ENCODE results near the gene HPDL. TPM values are rescaled to one million over a fixed set of nuclear protein-coding genes. Genes with fewer than 3 reads are reported as not detected.
"Not testable (repeated sequence)": the region's sequence is repeated elsewhere in the genome, so short reads cannot be mapped to it uniquely, and the experiment has no call there.

The HPDL gene
- total RNA-seq, result 1 to 10 TPM; 2.1 to 8.8 (median 7.4) TPM
- long read RNA-seq, donor 1, partial matches to known transcripts, result 0 of 2 reads
- long read RNA-seq, donor 1, other reads (novel, unspliced or antisense), result 0 of 2 reads
- long read RNA-seq, donor 2, partial matches to known transcripts, result 0 of 2 reads
- long read RNA-seq, donor 2, other reads (novel, unspliced or antisense), result 0 of 2 reads

DNA sequence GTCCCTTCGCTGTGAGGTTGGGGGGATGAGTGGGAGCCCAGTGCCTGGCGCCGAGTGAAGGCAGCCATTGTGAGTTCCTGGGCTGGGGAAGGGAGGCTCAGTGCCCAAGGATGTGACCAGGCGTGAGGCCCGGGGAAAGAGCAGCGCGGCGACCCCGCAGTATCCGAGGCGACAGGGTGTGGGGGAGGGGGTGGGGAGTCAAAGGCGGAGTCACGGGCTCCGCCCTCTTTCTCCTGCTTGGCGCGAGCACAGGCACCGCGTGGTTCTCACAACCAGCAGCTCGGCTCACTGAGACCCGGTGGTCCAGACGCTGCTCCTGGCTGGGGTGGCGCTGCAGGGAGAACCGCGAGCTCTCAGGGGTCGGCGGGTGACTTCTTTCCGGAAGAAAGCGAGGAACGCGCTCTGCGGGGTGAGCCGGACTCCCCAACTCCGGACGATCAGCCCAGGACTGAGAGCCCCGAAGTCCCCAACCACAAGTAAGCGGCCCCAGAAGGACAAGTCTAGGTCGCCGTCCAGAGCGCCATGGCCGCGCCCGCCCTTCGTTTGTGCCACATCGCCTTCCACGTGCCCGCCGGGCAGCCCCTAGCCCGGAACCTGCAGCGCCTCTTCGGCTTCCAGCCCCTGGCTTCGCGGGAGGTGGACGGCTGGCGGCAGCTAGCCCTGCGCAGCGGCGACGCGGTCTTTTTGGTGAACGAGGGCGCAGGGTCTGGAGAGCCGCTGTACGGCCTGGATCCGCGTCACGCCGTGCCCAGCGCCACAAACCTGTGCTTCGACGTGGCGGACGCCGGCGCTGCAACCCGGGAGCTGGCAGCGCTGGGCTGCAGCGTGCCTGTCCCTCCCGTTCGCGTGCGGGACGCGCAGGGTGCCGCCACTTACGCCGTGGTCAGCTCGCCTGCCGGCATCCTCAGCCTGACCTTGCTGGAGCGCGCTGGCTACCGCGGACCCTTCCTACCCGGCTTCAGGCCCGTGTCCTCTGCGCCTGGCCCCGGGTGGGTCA is at the start of gene HPDL:
TSS of gene HPDL (plus strand) at position 269 of the 997 bp plus-strand sequence. CDS start at position 523, 254 bp downstream.
- peak; percentile 83 for ATAC-seq
- intact Hi-C loops (cut with DNase I, micrococcal nuclease), result no loop called here

DNA sequence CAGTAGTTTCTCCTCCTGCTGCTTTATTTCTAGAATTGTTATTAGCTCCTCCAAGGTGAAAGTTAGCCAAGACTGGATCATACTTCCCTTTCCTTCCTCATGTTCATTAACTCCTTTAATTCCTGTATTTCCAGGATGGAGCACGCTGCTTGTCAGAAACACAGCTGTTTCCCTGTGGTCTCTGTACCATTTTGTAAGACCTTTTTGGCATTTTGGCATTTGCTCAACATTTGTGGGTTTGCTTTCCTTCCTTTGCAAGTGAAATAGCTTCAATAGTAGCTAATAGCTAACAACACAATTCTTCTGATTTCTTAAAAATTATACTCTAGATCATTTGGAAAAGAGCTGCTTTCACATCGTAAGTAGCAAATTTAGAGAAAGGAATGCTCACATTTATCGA is 44.3 kb upstream of the HPDL start:
- Histone ChIP-seq H3K4me3 (no peak overlapping the region), H3K9me3 (no peaks in the 10 kb centered on the region), H3K4me1 (ENCODE audit: low read depth) (no peaks in the 10 kb centered on the region), H3K36me3 (ENCODE audit: low read depth) (no peaks in the 10 kb centered on the region)
- DNase-seq (no peak), ATAC-seq (no peak)
- TF ChIP-seq, protein P1, sequence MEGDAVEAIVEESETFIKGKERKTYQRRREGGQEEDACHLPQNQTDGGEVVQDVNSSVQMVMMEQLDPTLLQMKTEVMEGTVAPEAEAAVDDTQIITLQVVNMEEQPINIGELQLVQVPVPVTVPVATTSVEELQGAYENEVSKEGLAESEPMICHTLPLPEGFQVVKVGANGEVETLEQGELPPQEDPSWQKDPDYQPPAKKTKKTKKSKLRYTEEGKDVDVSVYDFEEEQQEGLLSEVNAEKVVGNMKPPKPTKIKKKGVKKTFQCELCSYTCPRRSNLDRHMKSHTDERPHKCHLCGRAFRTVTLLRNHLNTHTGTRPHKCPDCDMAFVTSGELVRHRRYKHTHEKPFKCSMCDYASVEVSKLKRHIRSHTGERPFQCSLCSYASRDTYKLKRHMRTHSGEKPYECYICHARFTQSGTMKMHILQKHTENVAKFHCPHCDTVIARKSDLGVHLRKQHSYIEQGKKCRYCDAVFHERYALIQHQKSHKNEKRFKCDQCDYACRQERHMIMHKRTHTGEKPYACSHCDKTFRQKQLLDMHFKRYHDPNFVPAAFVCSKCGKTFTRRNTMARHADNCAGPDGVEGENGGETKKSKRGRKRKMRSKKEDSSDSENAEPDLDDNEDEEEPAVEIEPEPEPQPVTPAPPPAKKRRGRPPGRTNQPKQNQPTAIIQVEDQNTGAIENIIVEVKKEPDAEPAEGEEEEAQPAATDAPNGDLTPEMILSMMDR (IDR thresholded peaks at IDR 0.05), result no peak
- intact Hi-C loops (cut with DNase I, micrococcal nuclease), result no loop called here

More for the DNA sequence above, at the start of gene HPDL:
- H3K36me3 ChIP-seq (ENCODE audit: low read depth), result no peaks in the 10 kb centered on the region
- H3K9me3 ChIP-seq, result no peaks in the 10 kb centered on the region
- H3K4me3 ChIP-seq, result peak within 1 kb of the TSS; percentile 24
- peak; percentile 81 to 83 (median 82) for DNase-seq
- TF ChIP-seq, protein P1 (IDR thresholded peaks at IDR 0.05), result no peak
- H3K4me1 ChIP-seq (ENCODE audit: low read depth), result peaks cover 23% of the 10 kb centered on the region

DNA sequence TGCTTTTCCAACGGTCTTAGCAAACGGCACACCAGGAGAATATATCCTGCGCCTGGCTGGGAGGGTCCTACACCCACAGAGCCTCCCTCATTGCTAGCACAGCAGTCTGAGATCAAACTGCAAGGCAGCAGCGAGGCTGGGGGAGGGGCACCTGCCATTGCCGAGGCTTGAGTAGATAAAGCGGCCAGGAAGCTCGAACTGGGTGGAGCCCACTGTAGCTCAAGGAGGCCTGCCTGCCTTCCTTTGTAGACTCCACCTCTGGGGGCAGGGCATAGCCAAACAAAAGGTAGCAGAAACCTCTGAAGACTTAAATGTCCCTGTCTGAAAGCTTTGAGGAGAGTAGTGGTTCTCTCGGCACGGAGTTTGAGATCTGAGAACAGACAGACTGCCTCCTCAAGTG is 41.8 kb upstream of the HPDL start:
- H3K4me3 ChIP-seq; DNase-seq; intact Hi-C loops (cut with DNase I, micrococcal nuclease); ATAC-seq; H3K36me3 ChIP-seq (ENCODE audit: low read depth); H3K9me3 ChIP-seq; H3K4me1 ChIP-seq (ENCODE audit: low read depth): not testable (repeated sequence)

DNA sequence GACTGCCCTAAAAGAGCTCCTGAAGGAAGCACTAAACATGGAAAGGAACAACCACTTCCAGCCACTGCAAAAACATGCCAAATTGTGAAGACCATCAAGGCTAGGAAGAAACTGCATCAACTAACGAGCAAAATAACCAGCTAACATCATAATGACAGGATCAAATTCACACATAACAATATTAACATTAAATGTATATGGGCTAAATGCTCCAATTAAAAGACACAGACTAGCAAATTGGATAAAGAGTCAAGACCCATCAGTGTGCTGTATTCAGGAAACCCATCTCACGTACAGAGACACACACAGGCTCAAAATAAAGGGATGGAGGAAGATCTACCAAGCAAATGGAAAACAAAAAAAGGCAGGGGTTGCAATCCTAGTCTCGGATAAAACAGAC is 40.2 kb upstream of the HPDL start:
- H3K4me3 ChIP-seq; intact Hi-C loops (cut with DNase I, micrococcal nuclease); ATAC-seq; H3K9me3 ChIP-seq; DNase-seq; H3K4me1 ChIP-seq (ENCODE audit: low read depth); H3K36me3 ChIP-seq (ENCODE audit: low read depth): not testable (repeated sequence)

DNA sequence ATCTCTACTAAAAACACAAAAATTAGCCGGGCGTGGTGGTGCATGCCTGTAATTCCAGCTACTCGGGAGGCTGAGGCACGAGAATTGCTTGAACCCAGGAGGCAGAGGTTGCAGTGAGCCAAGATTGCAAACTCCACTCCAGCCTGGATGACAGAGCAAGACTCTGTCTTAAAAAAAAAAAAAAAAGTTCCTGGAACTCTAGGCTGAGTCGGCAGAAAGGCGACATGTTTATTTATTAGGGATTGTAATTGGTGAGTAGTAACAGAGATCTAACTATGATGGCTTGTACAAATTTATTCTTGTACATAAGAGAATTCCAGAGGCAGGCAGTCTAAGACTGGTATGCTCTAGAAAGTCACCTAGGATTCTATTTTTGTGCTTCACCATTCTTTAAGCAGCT is 35.7 kb upstream of the HPDL start:
- H3K9me3 ChIP-seq; ATAC-seq; H3K4me3 ChIP-seq; H3K4me1 ChIP-seq (ENCODE audit: low read depth); H3K36me3 ChIP-seq (ENCODE audit: low read depth); DNase-seq; intact Hi-C loops (cut with DNase I, micrococcal nuclease): not testable (repeated sequence)

DNA sequence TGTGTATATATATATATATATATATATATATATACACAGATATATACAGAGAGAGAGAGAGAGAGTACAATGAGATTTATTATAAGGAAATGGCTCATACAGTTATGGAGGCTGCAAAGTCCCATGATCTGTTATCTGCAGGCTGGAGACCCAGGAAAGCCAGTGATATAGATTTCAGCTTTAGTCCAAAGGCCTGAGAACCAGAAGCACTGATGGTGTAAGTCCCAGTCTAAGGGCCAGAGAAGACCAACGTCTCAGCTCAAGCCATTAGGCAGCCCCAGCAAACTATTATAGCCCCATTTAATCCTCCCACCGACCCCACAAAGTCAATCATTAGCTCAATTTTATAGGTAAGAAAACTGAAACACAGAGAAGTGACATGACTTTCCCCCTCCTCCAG is 35.0 kb upstream of the HPDL start:
- DNase-seq (no peak), ATAC-seq (peak; percentile 18)
- no peaks in the 10 kb centered on the region for H3K36me3 ChIP-seq (ENCODE audit: low read depth)
- H3K4me3 ChIP-seq, result no peak overlapping the region
- TF ChIP-seq, protein P1 (IDR thresholded peaks at IDR 0.05), result no peak
- H3K4me1 ChIP-seq (ENCODE audit: low read depth), result no peaks in the 10 kb centered on the region
- intact Hi-C loops (cut with DNase I, micrococcal nuclease), result no loop called here
- no peaks in the 10 kb centered on the region for H3K9me3 ChIP-seq
